HG03575 (cell line): ENCODE measurements around the gene ZNRF3.

Experiments
- ATAC-seq: cut with Tn5 transposase; IDR thresholded peaks from one replicate; pipeline ENCODE4 v1.9.1; 2021; ENCODE audit not compliant: unreplicated experiment, insufficient number of reproducible peaks, low FRiP score; ENCODE audit errors: extremely low read depth

The ZNRF3 gene

GRCh38 chr22:28969401-28970168 lies 86.2 kb downstream of the ZNRF3 start:
- no peak for ATAC-seq

- no peak for ATAC-seq
Observed at GRCh38 chr22:28973352-28973751, 90.0 kb downstream of the ZNRF3 start.

- ATAC-seq = no peak
Observed at GRCh38 chr22:28977060-28977459, 93.7 kb downstream of the ZNRF3 start.

GRCh38 chr22:28977481-28977971 lies 94.2 kb downstream of the ZNRF3 start:
- ATAC-seq = no peak

GRCh38 chr22:28978158-28978557 lies 94.8 kb downstream of the ZNRF3 start:
- no peak for ATAC-seq

GRCh38 chr22:28978863-28979796 lies 95.8 kb downstream of the ZNRF3 start:
- no peak for ATAC-seq

- ATAC-seq = no peak
Observed at GRCh38 chr22:28980326-28980725, 97.0 kb downstream of the ZNRF3 start.

- no peak for ATAC-seq
Observed at GRCh38 chr22:28981818-28982499, 98.6 kb downstream of the ZNRF3 start.

GRCh38 chr22:28983190-28983589 lies 99.8 kb downstream of the ZNRF3 start:
- no peak for ATAC-seq

- no peak for ATAC-seq
Observed at GRCh38 chr22:28983788-28984441, 100.5 kb downstream of the ZNRF3 start.

GRCh38 chr22:28984482-28985158 lies 101.2 kb downstream of the ZNRF3 start:
- no peak for ATAC-seq

- ATAC-seq = no peak
Observed at GRCh38 chr22:28985581-28986290, 102.4 kb downstream of the ZNRF3 start.

- ATAC-seq = no peak
Observed at GRCh38 chr22:28986366-28986765, 103.0 kb downstream of the ZNRF3 start.

- no peak for ATAC-seq
Observed at GRCh38 chr22:28988457-28988856, 105.1 kb downstream of the ZNRF3 start.

- ATAC-seq = no peak
Observed at GRCh38 chr22:28989035-28989464, 105.7 kb downstream of the ZNRF3 start.

- ATAC-seq = no peak
Observed at GRCh38 chr22:28989484-28989883, 106.1 kb downstream of the ZNRF3 start.

GRCh38 chr22:28989912-28990311 lies 106.5 kb downstream of the ZNRF3 start:
- no peak for ATAC-seq
